GM12872 (cell line): ENCODE results near the gene FBH1.

Experiments used
- CTCF ChIP-seq: IDR thresholded peaks from 3 replicates; pipeline ENCODE4 v1.5.1; 2011; ENCODE audit warnings: low read depth, mild to moderate bottlenecking, low read length, moderate library complexity; ENCODE audit not compliant: insufficient read depth

The FBH1 gene

GRCh38 chr10:5945561-5946418 lies 55.7 kb downstream of the FBH1 start:
- no peak for TF ChIP-seq CTCF

- TF ChIP-seq CTCF = no peak
Measured at GRCh38 chr10:5946786-5947185, 56.7 kb downstream of the FBH1 start.

- TF ChIP-seq CTCF = no peak
Measured at GRCh38 chr10:5947471-5948207, 57.6 kb downstream of the FBH1 start.

- TF ChIP-seq CTCF = no peak
Measured at GRCh38 chr10:5948208-5948585, 58.2 kb downstream of the FBH1 start.

- TF ChIP-seq CTCF = peak; percentile 36; the same call in 2 of the 3 replicates
Measured at GRCh38 chr10:5949009-5949759, 59.1 kb downstream of the FBH1 start.

- no peak for TF ChIP-seq CTCF
Measured at GRCh38 chr10:5951167-5951711, 61.2 kb downstream of the FBH1 start.
